Astrocyte of the cerebellum (primary cell): ENCODE measurements around the gene STK17B.

ENCODE experiments used
- DNase-seq: peaks from one replicate; pipeline ENCODE4 v3.0.0-alpha.2; 2011; ENCODE audit warnings: low read depth
- H3K4me3 ChIP-seq: 2 replicates; pipeline ENCODE4 v1.5.1; 2011; ENCODE audit warnings: mild to moderate bottlenecking, low read depth, low read length, moderate library complexity
- in situ Hi-C: cut with HindIII; loops from 2 replicates; pipeline ENCODE4 v1.10.0; 2017; ENCODE audit warnings: low sequenced_read_pairs
- TF ChIP-seq, protein P1 (sequence below): IDR thresholded peaks from 2 replicates; pipeline ENCODE4 v1.5.1; 2012; ENCODE audit warnings: low read length, low read depth, moderate library complexity, mild to moderate bottlenecking; ENCODE audit errors: missing control alignments

STK17B gene

DNA sequence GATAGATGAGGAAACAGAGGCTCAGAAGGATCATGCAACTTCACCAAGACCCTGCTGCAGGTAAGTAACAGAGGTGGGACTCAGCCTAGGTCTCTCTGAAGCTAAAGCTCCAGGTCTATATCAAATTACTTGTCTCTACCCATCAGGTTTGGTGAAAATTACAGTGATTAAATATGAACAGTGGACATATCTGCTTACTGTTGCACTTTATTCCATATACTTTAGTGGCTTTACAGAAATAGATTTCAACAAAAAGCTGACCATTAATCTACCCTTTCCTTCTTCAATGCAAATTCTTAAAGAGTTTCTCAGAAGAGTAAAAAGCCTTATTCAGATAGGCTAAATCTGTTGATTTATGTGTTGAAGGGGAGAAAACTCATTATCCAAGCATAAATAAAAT lies 42.8 kb upstream of the STK17B start:
- in situ Hi-C loops = no loop called here
- H3K4me3 ChIP-seq = no peak overlapping the region
- TF ChIP-seq, protein P1, sequence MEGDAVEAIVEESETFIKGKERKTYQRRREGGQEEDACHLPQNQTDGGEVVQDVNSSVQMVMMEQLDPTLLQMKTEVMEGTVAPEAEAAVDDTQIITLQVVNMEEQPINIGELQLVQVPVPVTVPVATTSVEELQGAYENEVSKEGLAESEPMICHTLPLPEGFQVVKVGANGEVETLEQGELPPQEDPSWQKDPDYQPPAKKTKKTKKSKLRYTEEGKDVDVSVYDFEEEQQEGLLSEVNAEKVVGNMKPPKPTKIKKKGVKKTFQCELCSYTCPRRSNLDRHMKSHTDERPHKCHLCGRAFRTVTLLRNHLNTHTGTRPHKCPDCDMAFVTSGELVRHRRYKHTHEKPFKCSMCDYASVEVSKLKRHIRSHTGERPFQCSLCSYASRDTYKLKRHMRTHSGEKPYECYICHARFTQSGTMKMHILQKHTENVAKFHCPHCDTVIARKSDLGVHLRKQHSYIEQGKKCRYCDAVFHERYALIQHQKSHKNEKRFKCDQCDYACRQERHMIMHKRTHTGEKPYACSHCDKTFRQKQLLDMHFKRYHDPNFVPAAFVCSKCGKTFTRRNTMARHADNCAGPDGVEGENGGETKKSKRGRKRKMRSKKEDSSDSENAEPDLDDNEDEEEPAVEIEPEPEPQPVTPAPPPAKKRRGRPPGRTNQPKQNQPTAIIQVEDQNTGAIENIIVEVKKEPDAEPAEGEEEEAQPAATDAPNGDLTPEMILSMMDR = no peak
- no peak for DNase-seq

DNA sequence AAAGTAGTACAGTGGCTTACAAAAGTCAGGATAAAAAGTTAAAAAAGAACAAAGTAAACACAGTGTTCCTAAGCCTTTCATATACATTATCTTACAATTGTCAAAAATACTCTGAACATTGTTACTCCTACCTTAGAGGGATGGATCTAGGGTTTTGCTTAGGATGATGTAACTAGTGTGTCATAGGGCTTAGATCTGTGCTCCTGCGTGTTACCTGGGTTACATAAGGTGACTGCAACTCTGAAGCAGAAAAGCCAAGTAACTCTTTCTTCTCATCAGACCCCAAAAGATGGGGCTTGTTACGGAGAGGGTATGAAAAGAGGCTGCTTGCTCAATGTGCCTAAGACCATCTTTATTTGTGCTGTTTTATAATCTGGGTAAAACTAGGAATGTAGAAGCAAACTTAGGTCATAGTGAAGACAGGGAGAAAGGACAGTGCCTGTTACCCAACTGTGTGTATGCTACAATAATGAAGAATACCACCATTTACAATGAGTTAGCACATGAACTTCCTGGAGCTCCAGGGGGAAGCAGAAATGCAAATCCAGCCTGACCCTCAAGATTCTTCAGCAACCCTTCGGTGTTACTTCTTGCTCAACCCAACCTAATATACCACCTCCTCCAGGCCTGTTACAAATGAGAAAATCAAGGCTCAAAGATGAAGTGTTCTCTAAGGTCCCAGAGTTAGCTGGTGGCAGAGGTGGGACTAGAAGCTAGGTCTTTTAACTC lies 42.0 kb upstream of the STK17B start:
- no peak overlapping the region for H3K4me3 ChIP-seq
- DNase-seq = no peak
- TF ChIP-seq, protein P1 = no peak
- in situ Hi-C loops = no loop called here

DNA sequence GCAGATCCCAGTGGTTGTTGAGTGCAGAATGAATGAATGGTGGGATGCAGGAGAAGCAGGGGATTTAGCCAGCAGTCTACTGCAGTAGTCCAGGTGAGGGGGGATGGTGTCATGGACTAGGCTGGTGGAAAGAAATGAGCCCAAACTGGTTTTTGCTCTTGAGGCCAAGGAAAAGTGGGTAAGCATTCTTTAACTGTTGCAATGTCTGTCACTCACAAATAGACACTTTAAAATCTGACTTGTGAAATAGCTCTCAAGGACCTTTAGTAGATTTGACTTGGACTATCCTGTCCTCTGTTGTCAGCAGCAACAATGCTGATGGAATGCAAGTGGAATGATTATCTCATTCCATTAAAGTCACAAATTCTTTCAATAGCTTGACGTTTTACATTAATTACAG lies 37.5 kb upstream of the STK17B start:
- TF ChIP-seq, protein P1 = no peak
- no peak for DNase-seq
- in situ Hi-C loops = no loop called here
- H3K4me3 ChIP-seq = no peak overlapping the region

DNA sequence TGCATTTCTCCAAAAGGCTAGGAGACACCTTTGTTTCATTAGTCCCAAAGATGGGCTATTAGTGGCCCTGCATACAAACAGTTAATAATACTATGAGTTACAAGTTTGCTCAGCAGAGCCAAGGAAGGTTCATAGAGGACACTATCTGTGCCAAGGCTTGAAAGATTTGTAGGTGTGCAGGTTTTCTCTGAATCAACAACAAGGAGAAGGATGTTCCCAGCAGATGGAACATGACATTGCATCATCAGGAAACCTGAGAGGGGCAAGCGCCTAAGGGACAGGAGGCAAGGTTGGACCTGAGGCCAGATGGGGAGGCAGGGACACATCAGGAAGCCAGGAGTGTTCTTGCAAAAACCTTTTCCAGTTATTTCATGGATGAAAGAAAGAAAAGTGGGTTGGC lies 35.4 kb upstream of the STK17B start:
- in situ Hi-C loops = no loop called here
- no peak overlapping the region for H3K4me3 ChIP-seq
- TF ChIP-seq, protein P1 = no peak
- DNase-seq = no peak

DNA sequence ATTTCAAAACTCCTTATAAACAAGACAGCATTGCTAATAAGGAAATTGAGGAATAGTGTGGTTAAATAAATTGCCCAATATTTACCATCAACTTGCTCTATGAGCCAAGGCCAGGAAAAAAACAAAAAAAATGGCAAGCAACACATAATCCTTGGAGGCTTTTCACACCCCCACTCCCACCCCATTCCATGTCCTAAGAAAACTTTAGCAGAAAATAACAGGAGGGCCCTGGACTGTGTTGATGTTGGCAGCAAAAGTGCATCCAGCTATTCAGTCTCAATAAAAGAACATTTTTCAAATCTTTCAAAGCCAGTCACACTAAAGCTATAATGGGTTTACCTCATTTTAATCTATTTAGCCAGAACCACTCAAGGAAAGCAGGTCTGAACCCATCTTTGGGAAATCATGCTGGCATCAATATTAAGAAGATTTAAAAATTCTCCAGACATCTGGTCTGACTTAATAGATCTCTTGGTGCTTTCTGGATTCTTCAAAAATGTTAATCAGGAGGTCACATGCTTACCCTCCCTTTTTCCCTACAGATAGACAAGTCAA lies 34.6 kb upstream of the STK17B start:
- in situ Hi-C loops = no loop called here
- H3K4me3 ChIP-seq = no peak overlapping the region
- DNase-seq = peak; percentile 57
- TF ChIP-seq, protein P1 = no peak

DNA sequence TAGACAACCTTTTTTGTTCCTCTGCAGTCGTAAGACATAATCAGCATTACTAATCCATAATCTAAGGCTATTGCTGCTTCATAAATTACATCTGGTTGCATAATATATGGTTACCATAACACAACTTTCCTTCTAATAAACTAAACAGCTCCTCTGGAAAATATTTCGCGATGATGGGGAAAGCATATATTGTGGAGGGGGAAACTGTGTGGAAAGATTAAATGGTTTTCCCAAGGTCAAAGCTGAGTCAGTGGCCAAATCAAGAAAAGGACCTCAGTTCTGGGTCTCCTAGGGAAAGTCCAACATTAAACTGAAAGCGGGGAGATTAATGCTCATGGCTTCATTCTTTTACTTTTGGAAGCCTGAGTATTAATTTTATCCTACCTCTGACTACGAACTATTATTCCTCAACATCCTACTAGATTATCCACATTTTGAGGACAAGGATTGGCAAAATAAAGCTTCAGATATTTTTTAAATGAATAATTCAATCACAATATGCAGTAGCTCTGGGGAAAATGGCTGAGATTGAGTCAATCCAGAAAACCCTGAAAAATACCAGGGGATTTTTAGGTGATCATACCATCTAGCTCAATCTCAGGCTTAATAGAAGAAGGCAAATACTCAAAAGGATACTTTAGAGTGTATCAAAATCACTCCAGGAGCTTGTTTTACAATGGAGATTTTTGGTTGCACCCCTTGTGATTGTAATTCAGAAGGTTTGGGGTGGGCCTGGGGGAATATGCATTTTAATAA lies 33.8 kb upstream of the STK17B start:
- no peak for DNase-seq
- TF ChIP-seq, protein P1 = no peak
- no peak overlapping the region for H3K4me3 ChIP-seq
- in situ Hi-C loops = no loop called here
